AG09319 (cell line): ENCODE data around the gene ERLEC1.
"Not testable (repeated sequence)": the region's sequence is repeated elsewhere in the genome, so short reads cannot be mapped to it uniquely, and the experiment has no call there.

ENCODE experiments used
- DNase-seq: peaks from one replicate; pipeline ENCODE4 v3.0.0-alpha.2; 2010; ENCODE audit warnings: low read depth; ENCODE audit errors: extremely low read depth
- TF ChIP-seq, protein P1 (sequence below): IDR thresholded peaks from 2 replicates; pipeline ENCODE4 v1.5.1; 2011; ENCODE audit warnings: low read depth, mild to moderate bottlenecking, inconsistent platforms, low read length, moderate library complexity

Gene ERLEC1

DNA sequence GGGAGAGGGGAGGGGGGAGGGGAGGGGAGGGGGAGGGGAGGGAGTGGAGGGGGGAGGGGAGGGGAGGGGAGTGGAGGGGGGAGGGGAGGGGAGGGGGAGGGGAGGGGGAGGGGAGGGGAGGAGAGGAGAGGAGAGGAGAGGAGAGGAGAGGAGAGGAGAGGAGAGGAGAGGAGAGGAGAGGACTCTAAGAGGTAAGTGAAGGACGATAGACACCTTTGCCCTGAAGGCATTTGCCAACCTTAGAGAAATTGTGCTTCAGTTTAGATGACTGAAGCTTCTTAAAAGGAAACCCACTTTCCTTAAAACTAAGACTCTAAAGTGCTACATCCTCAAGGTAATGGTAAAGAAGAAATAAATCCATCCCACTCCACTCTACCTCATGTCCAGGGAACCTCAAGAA is 53.7 kb downstream of the ERLEC1 start:
- no peak for DNase-seq
- TF ChIP-seq, protein P1, sequence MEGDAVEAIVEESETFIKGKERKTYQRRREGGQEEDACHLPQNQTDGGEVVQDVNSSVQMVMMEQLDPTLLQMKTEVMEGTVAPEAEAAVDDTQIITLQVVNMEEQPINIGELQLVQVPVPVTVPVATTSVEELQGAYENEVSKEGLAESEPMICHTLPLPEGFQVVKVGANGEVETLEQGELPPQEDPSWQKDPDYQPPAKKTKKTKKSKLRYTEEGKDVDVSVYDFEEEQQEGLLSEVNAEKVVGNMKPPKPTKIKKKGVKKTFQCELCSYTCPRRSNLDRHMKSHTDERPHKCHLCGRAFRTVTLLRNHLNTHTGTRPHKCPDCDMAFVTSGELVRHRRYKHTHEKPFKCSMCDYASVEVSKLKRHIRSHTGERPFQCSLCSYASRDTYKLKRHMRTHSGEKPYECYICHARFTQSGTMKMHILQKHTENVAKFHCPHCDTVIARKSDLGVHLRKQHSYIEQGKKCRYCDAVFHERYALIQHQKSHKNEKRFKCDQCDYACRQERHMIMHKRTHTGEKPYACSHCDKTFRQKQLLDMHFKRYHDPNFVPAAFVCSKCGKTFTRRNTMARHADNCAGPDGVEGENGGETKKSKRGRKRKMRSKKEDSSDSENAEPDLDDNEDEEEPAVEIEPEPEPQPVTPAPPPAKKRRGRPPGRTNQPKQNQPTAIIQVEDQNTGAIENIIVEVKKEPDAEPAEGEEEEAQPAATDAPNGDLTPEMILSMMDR = no peak

DNA sequence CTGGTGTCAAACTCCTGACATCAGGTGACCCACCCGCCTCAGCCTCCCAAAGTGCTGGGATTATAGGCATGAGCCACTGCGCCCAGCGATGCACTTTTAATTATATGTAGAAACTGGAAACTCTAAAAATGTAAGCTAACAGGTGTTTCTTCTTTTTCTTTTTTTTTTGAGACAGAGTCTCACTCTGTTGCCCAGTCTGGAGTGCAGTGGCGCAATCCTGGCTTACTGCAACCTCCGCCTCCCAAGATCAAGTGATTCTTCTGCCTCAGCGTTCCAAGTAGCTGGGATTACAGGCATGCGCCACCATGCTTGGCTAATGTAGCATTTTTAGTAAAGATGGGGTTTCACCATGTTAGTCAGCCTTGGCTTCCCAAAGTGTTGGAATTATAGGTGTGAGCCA is 54.8 kb downstream of the ERLEC1 start:
- not testable (repeated sequence) for DNase-seq

DNA sequence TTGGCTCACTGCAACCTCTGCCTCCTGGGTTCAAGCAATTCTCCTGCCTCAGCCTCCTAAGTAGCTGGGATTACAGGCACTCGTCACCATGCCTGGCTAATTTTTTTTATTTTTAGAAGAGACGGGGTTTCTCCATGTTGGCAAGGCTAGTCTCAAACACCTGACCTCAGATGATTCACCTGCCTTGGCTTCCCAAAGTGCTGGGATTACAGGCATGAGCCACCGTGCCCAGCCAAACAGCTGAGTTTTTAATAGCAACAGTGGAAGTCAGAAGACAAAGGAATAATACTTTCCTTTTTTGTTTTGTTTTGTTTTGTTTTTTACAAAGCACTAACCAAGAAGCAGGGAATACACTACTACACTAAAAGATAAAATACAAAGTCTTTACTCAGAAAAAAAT is 56.0 kb downstream of the ERLEC1 start:
- TF ChIP-seq, protein P1 = no peak
- no peak for DNase-seq

DNA sequence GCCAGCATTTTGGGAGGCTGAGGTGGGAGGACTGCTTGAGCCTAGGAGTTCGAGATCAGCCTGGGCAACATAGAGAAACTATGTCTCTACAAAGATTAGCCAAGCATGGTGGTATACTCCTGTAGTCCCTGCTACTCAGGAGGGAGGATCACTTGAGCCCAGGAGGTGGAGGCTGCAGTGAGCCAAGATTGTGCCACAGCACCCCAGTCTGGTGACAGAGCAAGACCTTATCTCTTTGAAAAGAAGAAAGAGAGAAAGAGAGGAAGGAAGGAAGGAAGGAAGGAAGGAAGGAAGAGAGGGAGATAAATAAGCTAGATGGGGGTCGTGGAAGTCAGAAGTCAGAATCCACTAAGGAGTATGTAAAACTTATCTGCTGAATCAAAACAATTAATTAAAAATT is 56.8 kb downstream of the ERLEC1 start:
- TF ChIP-seq, protein P1 = no peak
- DNase-seq = no peak

DNA sequence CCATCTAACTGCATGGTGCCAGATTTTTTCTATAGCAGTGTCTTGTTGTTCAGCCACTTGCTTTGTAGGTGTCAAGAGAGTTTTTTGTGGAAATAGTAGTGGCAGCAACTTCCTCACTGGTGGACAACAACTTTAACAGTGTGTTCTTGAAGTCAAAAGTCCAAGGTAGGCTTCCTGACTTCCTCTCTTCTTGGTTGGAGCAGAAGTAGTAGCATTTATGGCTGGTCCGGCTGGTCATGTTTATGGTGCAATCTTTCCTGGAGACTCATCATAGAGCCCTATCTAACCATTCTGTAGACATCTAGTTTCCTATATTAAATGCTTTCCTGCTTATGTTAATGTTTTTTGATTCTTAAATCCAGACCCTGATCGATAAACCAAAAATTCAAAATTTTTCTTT is 61.2 kb downstream of the ERLEC1 start:
- DNase-seq = no peak
- TF ChIP-seq, protein P1 = no peak

DNA sequence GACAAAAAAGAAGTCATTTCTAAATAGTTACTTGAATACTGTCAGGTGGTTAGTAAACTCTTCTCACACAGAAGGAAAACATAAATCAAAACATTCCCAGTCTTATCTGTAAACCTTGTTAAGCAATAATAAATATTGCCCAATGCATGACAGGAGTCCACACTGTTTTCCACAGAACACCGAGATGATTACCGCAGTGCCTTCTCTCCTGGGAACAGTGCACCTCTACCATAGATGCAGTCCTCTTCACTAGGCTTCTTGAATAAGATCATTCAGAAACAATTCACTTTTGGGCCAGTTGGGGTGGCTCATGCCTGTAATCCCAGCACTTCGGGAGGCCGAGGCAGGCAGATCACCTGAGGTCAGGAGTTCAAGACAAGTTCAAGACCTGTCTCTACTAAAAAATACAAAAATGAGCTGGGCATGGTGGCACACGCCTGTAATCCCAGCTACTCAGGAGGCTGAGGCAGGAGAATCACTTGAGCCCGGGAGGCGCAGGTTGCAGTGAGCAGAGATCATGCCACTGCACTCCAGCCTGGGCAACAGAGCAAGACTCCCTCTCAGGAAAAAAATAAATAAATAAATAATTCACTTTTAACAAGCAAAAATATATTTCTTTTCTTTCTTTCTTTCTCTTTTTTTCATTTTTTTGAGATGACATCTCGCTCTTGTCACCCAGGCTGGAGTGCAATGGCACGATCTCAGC is 64.4 kb downstream of the ERLEC1 start:
- DNase-seq = not testable (repeated sequence)

DNA sequence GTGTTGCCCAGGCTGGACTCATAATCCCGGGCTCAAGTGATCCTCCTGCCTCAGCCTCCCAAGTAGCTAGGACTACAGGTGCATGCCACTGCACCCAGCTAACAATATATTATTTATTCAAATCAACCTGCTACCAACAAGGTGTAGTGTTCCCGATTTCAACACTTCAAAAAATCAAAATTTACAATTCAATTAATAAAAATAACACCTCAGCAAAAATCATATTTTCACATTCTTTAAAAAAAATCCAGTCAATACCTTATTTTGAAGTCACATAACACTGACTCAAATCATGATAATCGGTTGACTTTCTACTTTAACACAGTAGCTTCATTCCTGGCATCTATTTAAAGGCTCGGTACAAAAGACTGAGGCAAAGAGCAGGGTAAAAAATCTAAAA is 65.7 kb downstream of the ERLEC1 start:
- TF ChIP-seq, protein P1 = no peak
- no peak for DNase-seq

DNA sequence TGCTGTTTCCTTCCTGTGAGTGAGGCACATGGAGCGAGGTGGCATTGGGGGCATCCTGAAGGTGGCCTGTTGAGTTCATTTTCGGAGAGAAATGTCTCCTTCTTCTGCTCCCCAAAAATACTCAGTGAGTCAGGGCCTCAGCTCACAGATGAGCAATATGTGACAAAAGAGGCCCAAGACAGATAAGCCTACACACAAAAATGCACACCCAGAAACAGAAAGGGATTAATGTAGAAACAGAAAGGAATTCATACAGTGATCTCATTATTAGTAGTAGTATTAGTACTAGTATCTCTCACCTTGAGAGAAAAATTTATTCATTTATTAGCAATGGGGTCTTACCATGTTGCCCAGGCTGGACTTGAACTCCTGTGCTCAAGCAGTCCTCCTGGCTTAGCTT is 67.8 kb downstream of the ERLEC1 start:
- TF ChIP-seq, protein P1 = no peak
- no peak for DNase-seq
